Islet of Langerhans (tissue), 1 donor: ENCODE results near the gene TNNT3.
"Not testable (repeated sequence)": the region's sequence is repeated elsewhere in the genome, so short reads cannot be mapped to it uniquely, and the experiment has no call there.

Source experiments
- FAIRE-seq: peaks from one replicate; lab custom pipeline; 2011; peaks lifted over from hg19 to GRCh38; lab: Jason Lieb, UNC

The TNNT3 gene

GRCh38 chr11:1935156-1936071, 15.9 kb downstream of the TNNT3 start:
- no peak for FAIRE-seq

GRCh38 chr11:1936072-1936780, 16.7 kb downstream of the TNNT3 start:
- no peak for FAIRE-seq

GRCh38 chr11:1936781-1937615, 17.5 kb downstream of the TNNT3 start:
- no peak for FAIRE-seq

- FAIRE-seq = no peak
These were observed 18.3 kb downstream of the TNNT3 start for GRCh38 chr11:1937616-1938342.

GRCh38 chr11:1938343-1939005, 19.0 kb downstream of the TNNT3 start:
- FAIRE-seq = no peak

- FAIRE-seq = no peak
These were observed 19.6 kb downstream of the TNNT3 start for GRCh38 chr11:1939006-1939625.

- FAIRE-seq = not testable (repeated sequence)
These were observed 20.3 kb downstream of the TNNT3 start for GRCh38 chr11:1939788-1940187.

GRCh38 chr11:1942558-1943260, 23.2 kb downstream of the TNNT3 start:
- FAIRE-seq = no peak

- no peak for FAIRE-seq
These were observed 24.1 kb downstream of the TNNT3 start for GRCh38 chr11:1943576-1943975.

GRCh38 chr11:1943977-1944376, 24.5 kb downstream of the TNNT3 start:
- no peak for FAIRE-seq

- FAIRE-seq = no peak
These were observed 27.4 kb downstream of the TNNT3 start, which contains the start of gene MRPL23 for GRCh38 chr11:1946812-1947484. Gene MRPL23, plus strand, starts transcription at chr11:1947332. Its CDS starts 31 bp downstream, at chr11:1947363.

- FAIRE-seq = no peak
These were observed 28.2 kb downstream of the TNNT3 start for GRCh38 chr11:1947592-1948237.

GRCh38 chr11:1948389-1948788, 28.9 kb downstream of the TNNT3 start:
- FAIRE-seq = no peak

GRCh38 chr11:1949302-1949701, 29.8 kb downstream of the TNNT3 start:
- FAIRE-seq = no peak

GRCh38 chr11:1949922-1950321, 30.4 kb downstream of the TNNT3 start:
- FAIRE-seq = no peak

- FAIRE-seq = no peak
These were observed 33.4 kb downstream of the TNNT3 start for GRCh38 chr11:1952806-1953482.

GRCh38 chr11:1953489-1954266, 34.2 kb downstream of the TNNT3 start:
- no peak for FAIRE-seq

- FAIRE-seq = no peak
These were observed 38.9 kb downstream of the TNNT3 start for GRCh38 chr11:1958367-1958766.
